A673 (cell line): ENCODE results near the gene RFPL4A. TPM values are rescaled to one million over a fixed set of nuclear protein-coding genes. Genes with fewer than 3 reads are reported as not detected.

Source experiments
- BruUV-seq: library from RNA; stranded (reverse); fragments of 400-500 nt; replicated peaks from 2 replicates; lab custom pipeline; 2021; lab: Mats Ljungman, UMichigan
- CTCF ChIA-PET: fragments of 300-600 bp; sonication (Branson Sonifier 250); formaldehyde crosslinking; loops from one replicate; lab custom pipeline; 2022; ENCODE audit warnings: antibody characterized with exemption; lab: Charles Lee
- POLR2A ChIA-PET: fragments of 300-600 bp; sonication (Branson Sonifier 250); formaldehyde crosslinking; loops from one replicate; lab custom pipeline; 2022; ENCODE audit warnings: antibody characterized with exemption; ENCODE audit not compliant: low non-redundant PET; lab: Charles Lee
- DNase-seq: peaks from one replicate; pipeline ENCODE4 v3.0.0-alpha.2; 2015; ENCODE audit warnings: low spot score
- H3K27ac ChIP-seq: fragments of 200-600 bp; sonication (generic); 2 replicates; pipeline ENCODE4 v1.5.1; 2016; ENCODE audit warnings: mixed run types, low read depth, mild to moderate bottlenecking, mixed read lengths, antibody characterized with exemption, low read length; ENCODE audit not compliant: poor library complexity, severe bottlenecking
- H3K27me3 ChIP-seq: fragments of 200-600 bp; sonication (generic); replicated peaks from 2 replicates; pipeline ENCODE4 v1.6.1; 2017; ENCODE audit warnings: mixed run types, low read depth, mild to moderate bottlenecking, mixed read lengths, antibody characterized with exemption, low read length; ENCODE audit not compliant: insufficient read depth, poor library complexity
- H3K36me3 ChIP-seq: fragments of 200-600 bp; sonication (generic); 2 replicates; pipeline ENCODE4 v1.6.1; 2016; ENCODE audit warnings: mixed run types, mild to moderate bottlenecking, mixed read lengths, antibody characterized with exemption, low read length; ENCODE audit not compliant: insufficient read depth, poor library complexity, severe bottlenecking
- H3K4me1 ChIP-seq: fragments of 200-600 bp; sonication (generic); 2 replicates; pipeline ENCODE4 v1.6.1; 2017; ENCODE audit warnings: mixed run types, mild to moderate bottlenecking, mixed read lengths, antibody characterized with exemption, low read length; ENCODE audit not compliant: insufficient read depth, poor library complexity, severe bottlenecking
- H3K4me3 ChIP-seq: fragments of 200-600 bp; sonication (generic); 2 replicates; pipeline ENCODE4 v1.5.1; 2016; ENCODE audit warnings: low read depth, mixed run types, mild to moderate bottlenecking, mixed read lengths, low read length; ENCODE audit not compliant: poor library complexity, severe bottlenecking
- H3K9me3 ChIP-seq: fragments of 200-600 bp; sonication (generic); 2 replicates; pipeline ENCODE4 v1.6.1; 2016; ENCODE audit warnings: mixed run types, low read depth, mild to moderate bottlenecking, mixed read lengths, antibody characterized with exemption, low read length; ENCODE audit not compliant: poor library complexity, severe bottlenecking
- EZH2 ChIP-seq: fragments of 200-600 bp; sonication (generic); IDR thresholded peaks from 2 replicates; pipeline ENCODE4 v1.6.1; 2017; ENCODE audit warnings: borderline replicate concordance, low read depth, mild to moderate bottlenecking, mixed read lengths, antibody characterized with exemption, low read length; ENCODE audit not compliant: poor library complexity, severe bottlenecking
- intact Hi-C: fragments of 100-400 bp; cut with micrococcal nuclease; formaldehyde crosslinking; loops from one replicate; pipeline ENCODE4 v1.10.0; 2022; ENCODE audit not compliant: unreplicated experiment
- total RNA-seq: library from RNA; stranded (reverse); gene quantifications from 2 replicates; pipeline ENCODE4 v1.2.3, GENCODE V29; 2021
- TF ChIP-seq, protein P1 (sequence below): fragments of 300-800, 200-600 bp; sonication (generic); conservative IDR thresholded peaks from 2 replicates; pipeline ENCODE4 v1.5.1; 2017; ENCODE audit warnings: low read depth, mild to moderate bottlenecking, antibody characterized with exemption, low read length, moderate library complexity, mixed read lengths

Gene RFPL4A
- total RNA-seq, 1 experiment from 2014 or later = not detected

DNA sequence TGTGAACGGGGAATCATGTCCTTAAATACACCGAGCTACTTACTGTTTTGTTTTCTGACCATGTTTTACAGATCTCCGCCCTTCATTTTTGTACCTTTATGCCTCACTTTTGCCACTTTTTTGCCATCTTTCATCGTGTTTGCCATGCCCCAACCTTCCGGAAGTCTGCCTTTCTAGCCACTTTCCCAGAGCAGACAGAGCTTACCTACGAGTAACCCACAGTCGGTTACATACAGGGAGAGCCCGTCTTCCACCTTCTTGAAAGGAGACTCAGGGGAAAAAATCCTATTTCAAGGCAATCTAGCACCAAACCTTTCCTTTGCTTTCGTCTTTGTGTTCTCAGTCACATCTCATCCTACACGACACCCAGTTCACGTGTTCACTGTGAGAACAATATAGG is 36.1 kb downstream of the RFPL4A start:
- H3K9me3 ChIP-seq = no peaks in the 10 kb centered on the region
- no peaks in the 10 kb centered on the region for H3K4me1 ChIP-seq
- POLR2A ChIA-PET = no interaction called here
- no peak overlapping the region for H3K27ac ChIP-seq
- intact Hi-C loops = no loop called here
- BruUV-seq = no TSS peak
- no peak for DNase-seq
- CTCF ChIA-PET = no interaction called here
- no peak for TF ChIP-seq EZH2
- TF ChIP-seq, protein P1, sequence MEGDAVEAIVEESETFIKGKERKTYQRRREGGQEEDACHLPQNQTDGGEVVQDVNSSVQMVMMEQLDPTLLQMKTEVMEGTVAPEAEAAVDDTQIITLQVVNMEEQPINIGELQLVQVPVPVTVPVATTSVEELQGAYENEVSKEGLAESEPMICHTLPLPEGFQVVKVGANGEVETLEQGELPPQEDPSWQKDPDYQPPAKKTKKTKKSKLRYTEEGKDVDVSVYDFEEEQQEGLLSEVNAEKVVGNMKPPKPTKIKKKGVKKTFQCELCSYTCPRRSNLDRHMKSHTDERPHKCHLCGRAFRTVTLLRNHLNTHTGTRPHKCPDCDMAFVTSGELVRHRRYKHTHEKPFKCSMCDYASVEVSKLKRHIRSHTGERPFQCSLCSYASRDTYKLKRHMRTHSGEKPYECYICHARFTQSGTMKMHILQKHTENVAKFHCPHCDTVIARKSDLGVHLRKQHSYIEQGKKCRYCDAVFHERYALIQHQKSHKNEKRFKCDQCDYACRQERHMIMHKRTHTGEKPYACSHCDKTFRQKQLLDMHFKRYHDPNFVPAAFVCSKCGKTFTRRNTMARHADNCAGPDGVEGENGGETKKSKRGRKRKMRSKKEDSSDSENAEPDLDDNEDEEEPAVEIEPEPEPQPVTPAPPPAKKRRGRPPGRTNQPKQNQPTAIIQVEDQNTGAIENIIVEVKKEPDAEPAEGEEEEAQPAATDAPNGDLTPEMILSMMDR = no peak
- H3K27me3 ChIP-seq = no peaks in the 10 kb centered on the region
- H3K36me3 ChIP-seq = no peaks in the 10 kb centered on the region
- no peak overlapping the region for H3K4me3 ChIP-seq

DNA sequence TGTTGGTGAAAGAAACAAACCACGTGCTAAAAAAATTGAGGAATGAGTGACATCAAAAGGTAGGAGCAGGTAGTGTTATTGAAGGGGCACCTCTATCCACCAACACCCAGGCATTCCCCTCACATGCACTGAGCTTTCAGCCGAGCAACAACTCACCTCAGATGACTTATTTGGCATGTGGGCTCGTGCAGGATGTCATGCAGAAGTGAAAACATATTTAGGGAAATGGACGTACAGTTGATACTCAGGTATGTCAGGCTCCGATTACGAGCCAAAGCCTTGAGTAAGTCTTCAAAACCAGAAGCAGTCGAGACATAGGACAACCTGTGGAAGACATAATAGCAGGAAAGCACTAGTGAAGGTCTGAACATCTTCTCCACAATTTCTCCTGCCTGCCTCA is 42.5 kb downstream of the RFPL4A start:
- TF ChIP-seq, protein P1 = no peak
- TF ChIP-seq EZH2 = no peak
- DNase-seq = no peak
- Histone ChIP-seq H3K4me1 (no peaks in the 10 kb centered on the region), H3K27me3 (no peaks in the 10 kb centered on the region), H3K27ac (no peak overlapping the region), H3K36me3 (no peaks in the 10 kb centered on the region), H3K4me3 (no peak overlapping the region), H3K9me3 (no peaks in the 10 kb centered on the region)
- BruUV-seq = no TSS peak
- ChIA-PET POLR2A (no interaction called here), CTCF (no interaction called here)
- intact Hi-C loops = no loop called here

DNA sequence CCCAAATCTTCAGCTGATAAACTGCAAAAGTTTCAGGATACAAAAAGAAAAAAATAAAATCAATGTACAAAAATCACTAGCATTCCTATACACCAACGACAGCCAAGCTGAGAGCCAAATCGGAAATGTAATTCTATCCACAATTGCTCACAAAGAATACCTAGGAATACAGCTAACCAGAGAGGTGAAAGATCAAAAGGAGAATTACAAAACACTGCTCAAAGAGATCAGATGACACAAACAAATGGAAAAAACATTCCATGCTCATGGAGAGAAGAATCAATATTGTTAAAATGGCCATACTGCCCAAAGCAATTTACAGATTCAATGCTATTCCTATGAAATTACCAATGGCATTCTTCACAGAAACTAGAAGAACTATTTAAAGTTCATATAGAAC is 43.4 kb downstream of the RFPL4A start:
- ChIA-PET POLR2A (no interaction called here), CTCF (no interaction called here)
- no TSS peak for BruUV-seq
- no peak overlapping the region for H3K4me3 ChIP-seq
- H3K27me3 ChIP-seq = no peaks in the 10 kb centered on the region
- H3K27ac ChIP-seq = no peak overlapping the region
- H3K36me3 ChIP-seq = no peaks in the 10 kb centered on the region
- DNase-seq = no peak
- no peaks in the 10 kb centered on the region for H3K4me1 ChIP-seq
- TF ChIP-seq, protein P1 = no peak
- no peak for TF ChIP-seq EZH2
- H3K9me3 ChIP-seq = no peaks in the 10 kb centered on the region
- intact Hi-C loops = no loop called here
